Activated B cell treated with CpG ODN at 0.5 μM for 24 hours (primary cell): ENCODE data around the gene ELAVL2. TPM values are rescaled to one million over a fixed set of nuclear protein-coding genes. Genes with fewer than 3 reads are reported as not detected.

Source experiments
- ATAC-seq: fragments of 200-7000 bp; cut with Tn5 transposase; one replicate; pipeline ENCODE4 v1.10.0; 2021; ENCODE audit warnings: low read depth, mild to moderate bottlenecking, moderate library complexity
- CTCF ChIA-PET: fragments of 350-600 bp; sonication (Branson Sonifier 250); formaldehyde crosslinking; loops from one replicate; lab custom pipeline; 2021; ENCODE audit warnings: antibody characterized with exemption; lab: Charles Lee
- POLR2A ChIA-PET: fragments of 350-600 bp; sonication (Branson Sonifier 250); formaldehyde crosslinking; loops from one replicate; lab custom pipeline; 2021; ENCODE audit warnings: antibody characterized with exemption; lab: Charles Lee
- DNase-seq: peaks from one replicate; pipeline ENCODE4 v3.0.0; 2022
- H3K27ac Mint-ChIP-seq: one replicate; pipeline ENCODE4 v1.8.0; 2020; ENCODE audit warnings: mixed read lengths
- H3K27me3 Mint-ChIP-seq: one replicate; pipeline ENCODE4 v1.8.0; 2021; ENCODE audit warnings: mixed read lengths
- H3K36me3 Mint-ChIP-seq: one replicate; pipeline ENCODE4 v1.8.0; 2021; ENCODE audit warnings: low read depth, mixed read lengths
- H3K4me1 Mint-ChIP-seq: one replicate; pipeline ENCODE4 v1.8.0; 2021; ENCODE audit warnings: mixed read lengths
- H3K4me3 Mint-ChIP-seq: one replicate; pipeline ENCODE4 v1.8.0; 2020; ENCODE audit warnings: mild to moderate bottlenecking, mixed read lengths
- H3K9me3 Mint-ChIP-seq: one replicate; pipeline ENCODE4 v1.8.0; 2020; ENCODE audit warnings: mixed read lengths
- CTCF ChIP-seq: fragments of 200-600 bp; IDR thresholded peaks from one replicate; pipeline ENCODE4 v1.8.0; 2022; ENCODE audit warnings: antibody characterized with exemption, mild to moderate bottlenecking
- intact Hi-C: fragments of 100-400 bp; cut with micrococcal nuclease; formaldehyde crosslinking; loops from one replicate; pipeline ENCODE4 v1.15.1; 2024
- total RNA-seq: library from RNA; stranded (reverse); gene quantifications from 2 replicates; pipeline ENCODE4 v1.2.3, GENCODE V29; 2022

The ELAVL2 gene
- total RNA-seq, 1 donor from 2014 or later = not detected

DNA sequence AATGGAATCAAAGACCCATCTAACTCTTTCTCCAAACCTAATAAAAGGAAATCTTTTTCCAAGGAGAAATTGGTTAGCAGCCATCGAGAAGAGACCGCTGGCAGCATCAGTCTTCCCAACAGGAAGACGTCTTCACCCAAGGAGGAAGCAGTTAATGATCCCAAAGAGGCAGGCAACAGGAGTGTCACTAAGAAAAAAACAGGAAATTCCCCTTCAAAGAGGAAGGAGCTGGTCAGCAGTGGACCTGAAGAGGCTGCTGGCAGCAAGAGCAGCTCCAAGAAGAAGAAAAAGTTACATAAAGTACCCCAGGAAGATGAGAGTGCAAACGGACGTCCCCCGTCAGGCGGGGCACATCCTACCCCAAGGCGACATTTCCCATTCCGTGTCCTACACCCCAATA lies 143.7 kb downstream of the ELAVL2 start:
- intact Hi-C loops = no loop called here
- no peaks in the 10 kb centered on the region for H3K27me3 Mint-ChIP-seq
- H3K4me3 Mint-ChIP-seq = no peak overlapping the region
- ATAC-seq (no peak), DNase-seq (no peak)
- no peak overlapping the region for H3K27ac Mint-ChIP-seq
- H3K36me3 Mint-ChIP-seq = no peaks in the 10 kb centered on the region
- POLR2A ChIA-PET = no interaction called here
- TF ChIP-seq CTCF = no peak
- CTCF ChIA-PET = no interaction called here
- H3K4me1 Mint-ChIP-seq = no peaks in the 10 kb centered on the region
- H3K9me3 Mint-ChIP-seq = no peaks in the 10 kb centered on the region

DNA sequence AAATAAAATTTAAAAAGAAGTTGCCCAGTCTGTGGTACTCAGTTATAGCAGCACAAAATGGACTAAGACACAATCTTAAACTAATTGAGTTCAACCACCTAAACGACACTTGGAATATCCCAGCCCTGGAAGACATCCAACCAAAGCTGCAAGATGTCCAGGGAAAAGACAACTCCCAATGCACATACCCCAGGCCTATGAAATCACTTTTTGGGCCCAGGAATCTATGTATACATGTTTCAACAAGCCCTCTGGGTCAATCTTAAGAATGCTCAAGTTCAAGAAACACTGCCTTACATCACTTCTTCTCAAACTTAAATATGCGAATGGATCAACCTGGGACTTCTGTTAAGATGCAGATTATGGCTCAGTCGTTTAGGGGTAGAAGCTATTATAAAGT lies 148.6 kb downstream of the ELAVL2 start:
- Mint-ChIP-seq H3K4me1 (no peaks in the 10 kb centered on the region), H3K27ac (no peak overlapping the region), H3K27me3 (no peaks in the 10 kb centered on the region), H3K4me3 (no peak overlapping the region), H3K9me3 (peaks cover 2% of the 10 kb centered on the region), H3K36me3 (no peaks in the 10 kb centered on the region)
- intact Hi-C loops = no loop called here
- ChIA-PET CTCF (no interaction called here), POLR2A (no interaction called here)
- DNase-seq (no peak), ATAC-seq (no peak)
- no peak for TF ChIP-seq CTCF

- ChIA-PET CTCF (no interaction called here), POLR2A (no interaction called here)
- no peak for TF ChIP-seq CTCF
- Mint-ChIP-seq H3K27me3 (no peaks in the 10 kb centered on the region), H3K27ac (no peak overlapping the region), H3K4me1 (no peaks in the 10 kb centered on the region), H3K4me3 (no peak overlapping the region), H3K9me3 (peaks cover 3% of the 10 kb centered on the region), H3K36me3 (no peaks in the 10 kb centered on the region)
- intact Hi-C loops = no loop called here
- DNase-seq = no peak
- no peak for ATAC-seq
Measured at GRCh38 chr9:23674016-23674585, 151.9 kb downstream of the ELAVL2 start.

- H3K9me3 Mint-ChIP-seq = peaks cover 6% of the 10 kb centered on the region
- no peak for TF ChIP-seq CTCF
- DNase-seq (no peak), ATAC-seq (no peak)
- H3K27ac Mint-ChIP-seq = no peak overlapping the region
- H3K4me1 Mint-ChIP-seq = no peaks in the 10 kb centered on the region
- no peaks in the 10 kb centered on the region for H3K36me3 Mint-ChIP-seq
- H3K27me3 Mint-ChIP-seq = no peaks in the 10 kb centered on the region
- no peak overlapping the region for H3K4me3 Mint-ChIP-seq
- intact Hi-C loops = no loop called here
- CTCF ChIA-PET = no interaction called here
- POLR2A ChIA-PET = no interaction called here
Measured at GRCh38 chr9:23672151-23672550, 153.9 kb downstream of the ELAVL2 start.

DNA sequence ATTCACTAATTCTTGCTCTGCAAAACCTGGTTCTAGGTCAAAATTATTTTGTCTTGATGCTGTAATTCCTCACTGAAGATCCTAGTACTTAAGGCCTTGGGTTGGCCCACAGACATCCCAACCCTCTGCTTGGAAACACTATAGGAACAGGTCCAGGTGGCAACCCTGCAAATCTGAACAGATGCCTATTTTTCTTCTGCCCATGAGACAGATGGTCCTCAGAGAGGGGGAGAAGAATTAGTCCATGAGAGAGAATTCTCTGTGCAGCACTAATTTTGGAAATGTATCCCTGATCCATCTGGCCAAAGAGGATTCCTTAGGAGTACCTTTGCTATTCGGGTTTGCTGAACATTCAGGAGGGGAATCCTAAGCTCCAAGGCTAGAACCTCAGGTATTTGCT lies 156.3 kb downstream of the ELAVL2 start:
- Mint-ChIP-seq H3K27me3 (no peaks in the 10 kb centered on the region), H3K36me3 (no peaks in the 10 kb centered on the region), H3K4me1 (no peaks in the 10 kb centered on the region), H3K27ac (no peak overlapping the region), H3K9me3 (peaks cover 6% of the 10 kb centered on the region), H3K4me3 (no peak overlapping the region)
- DNase-seq (no peak), ATAC-seq (no peak)
- no peak for TF ChIP-seq CTCF
- ChIA-PET POLR2A (no interaction called here), CTCF (no interaction called here)
- intact Hi-C loops = no loop called here
